Gastroesophageal sphincter (tissue), 3 donors: Measurements from ENCODE around the gene P2RY14.

Experiments used
- POLR2AphosphoS5 ChIP-seq: sonication (generic); formaldehyde crosslinking; IDR thresholded peaks from one replicate; pipeline ENCODE4 v1.6.1; 2017; ENCODE audit warnings: antibody characterized with exemption
- TF ChIP-seq, protein P1 (sequence below), 4 experiments: fragments of 200-600 bp in 2 of 4; fragments of 450-650 bp in 2 of 4; sonication (generic) in 1 of 4; IDR thresholded peaks; one replicate each; pipeline ENCODE4 v1.5.1; 2017 to 2019; ENCODE audit warnings: antibody characterized with exemption in 4 of 4, mild to moderate bottlenecking in 2 of 4, moderate library complexity in 2 of 4

DNA sequence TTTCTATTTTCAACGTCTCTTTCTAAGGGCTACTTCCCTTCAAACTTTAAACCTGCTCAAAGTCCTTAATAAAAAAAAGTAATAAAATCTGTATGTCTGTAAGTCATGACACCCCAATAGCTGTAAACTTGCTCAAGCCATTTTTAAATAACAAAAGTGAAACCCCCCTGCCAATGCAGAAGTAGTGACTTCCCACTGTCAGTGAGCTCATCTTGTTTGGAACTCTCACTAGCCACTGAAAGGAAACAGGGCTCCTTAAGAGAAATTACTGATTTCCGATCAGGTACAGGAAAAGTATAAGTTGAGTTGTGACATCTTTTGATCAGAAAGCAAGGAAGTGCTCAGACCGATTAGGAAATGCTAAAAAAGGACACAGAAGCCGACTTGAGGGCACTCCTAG, 47.7 kb downstream of the P2RY14 start:
- TF ChIP-seq, protein P1, sequence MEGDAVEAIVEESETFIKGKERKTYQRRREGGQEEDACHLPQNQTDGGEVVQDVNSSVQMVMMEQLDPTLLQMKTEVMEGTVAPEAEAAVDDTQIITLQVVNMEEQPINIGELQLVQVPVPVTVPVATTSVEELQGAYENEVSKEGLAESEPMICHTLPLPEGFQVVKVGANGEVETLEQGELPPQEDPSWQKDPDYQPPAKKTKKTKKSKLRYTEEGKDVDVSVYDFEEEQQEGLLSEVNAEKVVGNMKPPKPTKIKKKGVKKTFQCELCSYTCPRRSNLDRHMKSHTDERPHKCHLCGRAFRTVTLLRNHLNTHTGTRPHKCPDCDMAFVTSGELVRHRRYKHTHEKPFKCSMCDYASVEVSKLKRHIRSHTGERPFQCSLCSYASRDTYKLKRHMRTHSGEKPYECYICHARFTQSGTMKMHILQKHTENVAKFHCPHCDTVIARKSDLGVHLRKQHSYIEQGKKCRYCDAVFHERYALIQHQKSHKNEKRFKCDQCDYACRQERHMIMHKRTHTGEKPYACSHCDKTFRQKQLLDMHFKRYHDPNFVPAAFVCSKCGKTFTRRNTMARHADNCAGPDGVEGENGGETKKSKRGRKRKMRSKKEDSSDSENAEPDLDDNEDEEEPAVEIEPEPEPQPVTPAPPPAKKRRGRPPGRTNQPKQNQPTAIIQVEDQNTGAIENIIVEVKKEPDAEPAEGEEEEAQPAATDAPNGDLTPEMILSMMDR (IDR thresholded peaks at IDR 0.05) = no peak
- no peak for TF ChIP-seq POLR2AphosphoS5
